ENCODE data around the gene CDKN2AIP.

Gene CDKN2AIP

DNA sequence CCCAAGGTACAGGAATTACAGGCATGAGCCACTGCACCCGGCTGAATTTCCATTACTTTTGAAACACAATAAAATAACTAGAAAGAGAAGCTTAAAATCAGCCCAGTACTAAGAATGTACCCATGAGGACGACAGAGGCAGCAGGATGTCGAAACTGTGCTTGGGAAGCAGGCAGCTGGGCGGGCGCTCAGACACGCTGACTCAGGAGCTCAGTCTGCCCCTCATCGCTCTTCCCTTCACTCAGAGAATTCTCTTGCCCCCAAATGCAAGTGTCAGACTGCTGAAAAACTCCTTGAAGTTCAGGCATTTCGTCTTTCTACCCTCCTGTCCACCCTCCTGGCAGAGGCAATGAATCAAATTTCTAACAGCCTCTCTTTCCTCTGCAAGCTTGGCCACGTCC lies 41.0 kb upstream of the CDKN2AIP start:
- Histone ChIP-seq H3K4me3 (ENCODE audit: low read depth, low read length) (no peak overlapping the region), H3K27me3 (ENCODE audit: control insufficient read depth, insufficient read depth, low read length) (no peaks in the 10 kb centered on the region), H3K36me3 (ENCODE audit: control insufficient read depth, insufficient read depth, low read length) (no peaks in the 10 kb centered on the region), H3K9me3 (ENCODE audit: control insufficient read depth, insufficient read depth, low read length) (no peaks in the 10 kb centered on the region), H3K27ac (ENCODE audit: low read depth, low read length) (no peak overlapping the region), H3K9ac (ENCODE audit: low read depth, low read length) (no peak overlapping the region), H3K4me1 (ENCODE audit: control insufficient read depth, insufficient read depth, low read length) (no peaks in the 10 kb centered on the region; the same call in 1 of the 2 replicates)

DNA sequence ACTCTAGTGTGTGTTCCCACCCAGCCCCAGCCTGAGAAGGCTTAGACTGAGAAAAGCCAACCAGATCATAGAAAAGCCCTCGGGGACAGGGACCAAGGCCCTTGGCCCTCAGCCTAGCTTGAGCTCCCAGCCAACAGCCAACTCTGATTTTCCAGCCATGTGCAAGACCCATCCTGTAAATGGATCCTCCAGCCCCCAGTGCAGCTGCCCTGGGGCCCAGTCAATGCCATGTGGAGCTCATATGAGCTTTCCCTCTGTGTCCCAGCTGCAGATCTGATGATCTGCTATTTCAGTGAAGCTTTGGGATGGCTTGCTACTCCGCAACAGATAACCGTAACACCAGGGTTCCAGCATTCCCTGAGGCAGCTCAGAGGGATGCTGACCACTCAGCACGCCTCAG lies 40.5 kb upstream of the CDKN2AIP start:
- Histone ChIP-seq H3K9me3 (ENCODE audit: control insufficient read depth, insufficient read depth, low read length) (no peaks in the 10 kb centered on the region), H3K4me3 (ENCODE audit: low read depth, low read length) (no peak overlapping the region), H3K9ac (ENCODE audit: low read depth, low read length) (no peak overlapping the region), H3K4me1 (ENCODE audit: control insufficient read depth, insufficient read depth, low read length) (no peaks in the 10 kb centered on the region; the same call in 1 of the 2 replicates), H3K27ac (ENCODE audit: low read depth, low read length) (no peak overlapping the region), H3K36me3 (ENCODE audit: control insufficient read depth, insufficient read depth, low read length) (no peaks in the 10 kb centered on the region), H3K27me3 (ENCODE audit: control insufficient read depth, insufficient read depth, low read length) (no peaks in the 10 kb centered on the region)

DNA sequence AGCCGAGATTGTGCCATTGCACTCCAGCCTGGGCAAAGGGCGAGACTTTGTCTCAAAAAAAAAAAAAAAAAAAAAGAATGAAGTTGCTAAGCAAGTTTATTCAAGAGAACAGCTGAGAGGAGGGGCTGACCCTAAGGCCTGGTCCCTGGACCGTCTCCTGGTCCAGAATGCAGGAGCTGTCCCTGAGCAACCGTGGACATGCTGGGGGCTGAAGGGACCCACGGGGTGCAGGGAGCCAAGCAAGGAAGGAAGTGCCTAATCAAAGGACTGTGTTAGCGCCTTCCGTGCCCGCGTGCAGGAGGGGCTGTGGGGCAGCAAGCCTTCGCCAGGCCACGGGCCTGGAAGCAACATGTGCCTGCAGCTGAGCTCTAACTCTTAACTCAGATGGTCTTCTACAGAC lies 39.1 kb upstream of the CDKN2AIP start:
- Histone ChIP-seq H3K4me1 (ENCODE audit: control insufficient read depth, insufficient read depth, low read length) (no peaks in the 10 kb centered on the region; the same call in 1 of the 2 replicates), H3K27me3 (ENCODE audit: control insufficient read depth, insufficient read depth, low read length) (no peaks in the 10 kb centered on the region), H3K36me3 (ENCODE audit: control insufficient read depth, insufficient read depth, low read length) (no peaks in the 10 kb centered on the region), H3K4me3 (ENCODE audit: low read depth, low read length) (no peak overlapping the region), H3K9me3 (ENCODE audit: control insufficient read depth, insufficient read depth, low read length) (no peaks in the 10 kb centered on the region), H3K9ac (ENCODE audit: low read depth, low read length) (no peak overlapping the region), H3K27ac (ENCODE audit: low read depth, low read length) (no peak overlapping the region)

DNA sequence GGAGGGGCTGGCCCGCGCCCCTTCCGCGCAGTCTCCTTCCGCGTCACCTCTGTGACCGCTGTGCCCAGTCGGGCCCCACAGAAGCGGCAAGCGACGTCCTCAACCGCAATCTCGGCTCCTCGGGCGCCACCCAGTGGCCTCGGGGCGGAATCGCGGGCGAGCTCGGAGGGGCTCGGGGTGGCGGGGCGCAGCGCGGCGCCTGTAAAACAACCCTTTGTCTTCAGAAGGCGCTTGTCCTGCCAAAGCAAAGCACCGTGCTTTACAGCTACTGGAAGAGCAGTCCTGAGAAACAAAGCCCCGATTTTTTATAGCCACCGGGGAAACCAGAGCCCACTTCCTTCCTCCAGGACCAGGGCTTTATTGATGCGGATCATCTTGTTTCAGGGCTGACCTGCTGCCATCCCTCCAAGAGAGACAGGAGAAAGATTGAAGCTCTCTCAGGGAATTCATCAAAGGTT lies 37.3 kb upstream of the CDKN2AIP start:
- Histone ChIP-seq H3K27me3 (ENCODE audit: control insufficient read depth, insufficient read depth, low read length) (no peaks in the 10 kb centered on the region), H3K9me3 (ENCODE audit: control insufficient read depth, insufficient read depth, low read length) (no peaks in the 10 kb centered on the region), H3K36me3 (ENCODE audit: control insufficient read depth, insufficient read depth, low read length) (no peaks in the 10 kb centered on the region), H3K4me1 (ENCODE audit: control insufficient read depth, insufficient read depth, low read length) (no peaks in the 10 kb centered on the region; the same call in 1 of the 2 replicates), H3K4me3 (ENCODE audit: low read depth, low read length) (peak overlapping the region; percentile 68), H3K27ac (ENCODE audit: low read depth, low read length) (peak overlapping the region; percentile 69), H3K9ac (ENCODE audit: low read depth, low read length) (peak overlapping the region; percentile 82)

DNA sequence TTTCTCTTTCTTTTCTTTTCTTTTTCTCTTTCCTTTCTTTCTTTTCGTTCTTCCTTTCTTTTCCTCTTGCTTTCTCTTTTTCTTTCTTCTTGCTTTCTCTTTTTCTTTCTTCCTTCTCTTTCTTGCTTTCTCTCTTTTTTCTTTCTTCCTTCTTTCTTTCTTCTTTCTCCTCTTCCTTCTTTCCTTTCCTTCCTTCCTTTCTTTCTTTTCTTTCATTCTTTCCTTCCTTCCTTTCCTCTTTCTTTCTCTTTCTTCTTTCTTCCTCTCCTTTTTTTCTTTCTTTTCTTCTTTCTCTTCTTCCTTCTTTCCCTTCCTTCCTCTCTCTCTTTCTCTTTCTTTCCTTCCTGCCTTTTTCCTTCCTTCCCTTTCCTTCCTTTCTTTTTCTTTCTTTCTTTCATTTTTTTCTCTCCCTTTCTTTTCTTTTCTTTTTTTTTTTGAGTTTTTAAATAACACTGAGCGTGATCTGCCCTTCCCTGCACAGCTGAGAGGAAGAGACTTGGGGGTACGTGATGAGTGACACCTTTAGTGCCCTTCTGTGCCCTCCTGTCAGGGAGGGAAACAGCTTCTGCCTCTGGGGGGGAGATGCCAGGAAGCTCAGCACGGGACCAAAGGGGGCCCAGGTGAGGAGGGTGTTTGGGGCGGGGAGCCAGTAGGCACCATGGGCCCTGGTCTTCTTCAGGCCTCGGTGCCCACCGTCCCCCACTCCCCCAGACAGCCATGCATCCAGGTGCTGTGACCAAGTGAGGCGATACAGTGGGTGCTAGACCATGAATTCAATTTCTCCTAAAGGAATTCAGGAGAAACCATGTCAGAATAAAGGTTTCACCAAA lies 36.6 kb upstream of the CDKN2AIP start:
- no peaks in the 10 kb centered on the region; the same call in 1 of the 2 replicates for H3K4me1 ChIP-seq (ENCODE audit: control insufficient read depth, insufficient read depth, low read length)
- H3K36me3 ChIP-seq (ENCODE audit: control insufficient read depth, insufficient read depth, low read length), result no peaks in the 10 kb centered on the region
- H3K4me3 ChIP-seq (ENCODE audit: low read depth, low read length), result peak overlapping the region; percentile 68
- no peaks in the 10 kb centered on the region for H3K9me3 ChIP-seq (ENCODE audit: control insufficient read depth, insufficient read depth, low read length)
- peak overlapping the region; percentile 82 for H3K9ac ChIP-seq (ENCODE audit: low read depth, low read length)
- peak overlapping the region; percentile 69 for H3K27ac ChIP-seq (ENCODE audit: low read depth, low read length)
- H3K27me3 ChIP-seq (ENCODE audit: control insufficient read depth, insufficient read depth, low read length), result no peaks in the 10 kb centered on the region

DNA sequence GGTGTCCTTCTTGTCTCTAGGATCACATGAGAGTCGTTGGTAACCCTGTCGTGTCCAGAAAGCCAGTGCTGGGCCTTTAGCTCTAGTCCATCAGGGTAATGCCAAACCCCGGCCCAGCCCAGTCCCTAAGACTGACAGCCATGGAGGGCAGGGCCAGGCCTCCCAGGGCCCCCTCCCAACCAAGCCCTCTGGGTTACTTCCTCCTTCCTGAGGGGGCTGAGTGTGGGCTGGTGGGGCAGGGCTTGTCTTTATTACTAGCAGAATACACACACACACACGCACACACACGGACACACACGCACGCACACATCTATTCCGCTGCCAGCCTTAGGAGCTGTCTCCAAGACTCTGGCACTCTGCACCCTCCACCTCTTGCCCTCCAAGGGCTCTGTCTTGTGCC lies 35.6 kb upstream of the CDKN2AIP start:
- H3K27me3 ChIP-seq (ENCODE audit: control insufficient read depth, insufficient read depth, low read length), result no peaks in the 10 kb centered on the region
- no peak overlapping the region for H3K4me3 ChIP-seq (ENCODE audit: low read depth, low read length)
- no peak overlapping the region for H3K9ac ChIP-seq (ENCODE audit: low read depth, low read length)
- no peak overlapping the region for H3K27ac ChIP-seq (ENCODE audit: low read depth, low read length)
- H3K4me1 ChIP-seq (ENCODE audit: control insufficient read depth, insufficient read depth, low read length), result no peaks in the 10 kb centered on the region; the same call in 1 of the 2 replicates
- no peaks in the 10 kb centered on the region for H3K36me3 ChIP-seq (ENCODE audit: control insufficient read depth, insufficient read depth, low read length)
- no peaks in the 10 kb centered on the region for H3K9me3 ChIP-seq (ENCODE audit: control insufficient read depth, insufficient read depth, low read length)

DNA sequence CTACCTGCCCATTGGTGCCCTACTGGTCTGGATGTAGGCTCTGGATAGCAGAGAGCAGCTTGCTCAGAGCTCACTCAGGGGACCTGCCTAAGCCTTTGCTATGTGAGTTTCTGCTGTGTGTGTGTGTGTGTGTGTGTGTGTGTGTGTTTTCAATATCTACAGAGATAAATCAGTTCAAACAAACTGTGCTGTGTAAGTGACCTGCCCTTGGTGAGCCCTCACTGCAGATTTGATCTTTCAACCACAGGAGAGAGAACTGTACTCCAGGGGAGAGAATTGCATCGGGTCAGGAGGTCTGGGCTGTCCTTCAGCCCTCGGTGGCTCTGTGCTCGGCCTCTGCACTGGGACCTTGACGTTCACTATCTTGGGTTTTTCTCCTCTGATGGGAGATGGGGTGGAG lies 35.0 kb upstream of the CDKN2AIP start:
- H3K9ac ChIP-seq (ENCODE audit: low read depth, low read length), result no peak overlapping the region
- no peaks in the 10 kb centered on the region; the same call in 1 of the 2 replicates for H3K4me1 ChIP-seq (ENCODE audit: control insufficient read depth, insufficient read depth, low read length)
- no peaks in the 10 kb centered on the region for H3K27me3 ChIP-seq (ENCODE audit: control insufficient read depth, insufficient read depth, low read length)
- no peaks in the 10 kb centered on the region for H3K36me3 ChIP-seq (ENCODE audit: control insufficient read depth, insufficient read depth, low read length)
- no peak overlapping the region for H3K4me3 ChIP-seq (ENCODE audit: low read depth, low read length)
- no peak overlapping the region for H3K27ac ChIP-seq (ENCODE audit: low read depth, low read length)
- H3K9me3 ChIP-seq (ENCODE audit: control insufficient read depth, insufficient read depth, low read length), result no peaks in the 10 kb centered on the region

DNA sequence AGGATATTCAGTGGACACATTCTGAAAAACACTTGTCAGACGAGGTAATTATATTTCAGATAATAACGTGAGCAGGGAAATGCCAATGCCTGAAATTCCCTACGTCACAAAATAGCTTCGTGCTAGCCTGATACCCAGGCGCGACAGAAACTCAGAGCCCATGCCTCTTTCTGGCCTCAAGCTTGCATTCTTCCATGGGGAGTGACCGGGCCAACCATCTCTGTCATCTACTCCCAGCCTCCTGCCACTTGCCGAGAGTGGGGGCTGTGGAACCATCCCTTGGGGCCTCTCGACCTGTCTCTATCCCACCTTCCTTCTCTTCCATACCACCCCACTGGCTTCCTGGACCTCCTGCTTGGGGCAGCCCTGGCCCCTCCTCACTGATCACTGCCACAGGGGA lies 34.5 kb upstream of the CDKN2AIP start:
- Histone ChIP-seq H3K36me3 (ENCODE audit: control insufficient read depth, insufficient read depth, low read length) (no peaks in the 10 kb centered on the region), H3K27me3 (ENCODE audit: control insufficient read depth, insufficient read depth, low read length) (no peaks in the 10 kb centered on the region), H3K27ac (ENCODE audit: low read depth, low read length) (no peak overlapping the region), H3K9me3 (ENCODE audit: control insufficient read depth, insufficient read depth, low read length) (no peaks in the 10 kb centered on the region), H3K9ac (ENCODE audit: low read depth, low read length) (no peak overlapping the region), H3K4me1 (ENCODE audit: control insufficient read depth, insufficient read depth, low read length) (no peaks in the 10 kb centered on the region; the same call in 1 of the 2 replicates), H3K4me3 (ENCODE audit: low read depth, low read length) (no peak overlapping the region)

DNA sequence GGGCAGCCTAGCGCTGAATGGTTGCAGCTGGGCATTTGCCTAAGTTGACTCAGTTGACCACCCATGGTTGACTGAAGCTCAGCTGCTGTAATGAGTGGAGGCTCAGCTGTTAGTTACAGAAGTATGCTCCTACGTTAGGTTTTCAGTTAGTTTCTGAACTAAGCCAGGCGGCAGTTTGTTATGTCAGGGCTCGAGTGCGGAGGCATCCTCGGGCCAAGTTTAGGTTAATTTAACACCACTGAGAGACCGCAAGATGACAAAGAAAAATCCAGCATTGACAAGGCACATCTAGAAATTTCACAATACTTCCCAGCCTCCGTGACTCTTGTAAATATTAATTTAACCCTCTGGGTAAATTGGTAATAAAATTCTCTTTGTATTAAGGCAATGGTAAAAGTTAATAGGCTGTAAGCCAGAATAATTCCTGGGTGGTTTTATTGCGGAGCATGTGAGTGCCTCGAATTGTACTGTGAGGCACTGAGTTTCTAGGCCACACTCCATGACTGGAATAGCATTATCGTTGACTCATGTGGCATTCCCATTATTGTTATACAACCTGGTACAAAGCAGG lies 33.1 kb upstream of the CDKN2AIP start:
- H3K27me3 ChIP-seq (ENCODE audit: control insufficient read depth, insufficient read depth, low read length), result no peaks in the 10 kb centered on the region
- no peak overlapping the region for H3K9ac ChIP-seq (ENCODE audit: low read depth, low read length)
- no peak overlapping the region for H3K4me3 ChIP-seq (ENCODE audit: low read depth, low read length)
- no peaks in the 10 kb centered on the region; the same call in 1 of the 2 replicates for H3K4me1 ChIP-seq (ENCODE audit: control insufficient read depth, insufficient read depth, low read length)
- H3K9me3 ChIP-seq (ENCODE audit: control insufficient read depth, insufficient read depth, low read length), result no peaks in the 10 kb centered on the region
- H3K36me3 ChIP-seq (ENCODE audit: control insufficient read depth, insufficient read depth, low read length), result no peaks in the 10 kb centered on the region
- no peak overlapping the region for H3K27ac ChIP-seq (ENCODE audit: low read depth, low read length)

DNA sequence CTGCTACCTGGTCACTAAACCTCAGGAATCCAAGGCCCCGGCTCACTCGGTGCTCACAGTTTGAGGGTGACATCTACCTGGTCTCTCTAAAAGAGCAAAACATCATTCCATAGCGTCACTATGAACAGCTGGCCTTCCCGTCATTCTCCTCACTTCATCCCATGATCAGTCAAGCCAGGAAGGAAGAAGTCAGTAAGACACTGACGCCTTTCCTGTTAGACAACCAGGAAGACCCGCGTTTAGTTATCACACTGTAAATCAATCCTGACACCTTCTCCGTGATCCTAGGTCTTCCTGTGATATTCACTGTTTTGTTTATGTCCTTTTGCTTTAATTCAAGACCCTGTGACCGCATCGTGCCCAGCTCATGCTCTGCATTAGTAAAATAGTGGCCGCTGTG lies 31.6 kb upstream of the CDKN2AIP start:
- no peak overlapping the region for H3K27ac ChIP-seq (ENCODE audit: low read depth, low read length)
- no peaks in the 10 kb centered on the region for H3K9me3 ChIP-seq (ENCODE audit: control insufficient read depth, insufficient read depth, low read length)
- H3K4me3 ChIP-seq (ENCODE audit: low read depth, low read length), result no peak overlapping the region
- H3K27me3 ChIP-seq (ENCODE audit: control insufficient read depth, insufficient read depth, low read length), result no peaks in the 10 kb centered on the region
- no peaks in the 10 kb centered on the region for H3K36me3 ChIP-seq (ENCODE audit: control insufficient read depth, insufficient read depth, low read length)
- no peaks in the 10 kb centered on the region for H3K4me1 ChIP-seq (ENCODE audit: control insufficient read depth, insufficient read depth, low read length)
- no peak overlapping the region for H3K9ac ChIP-seq (ENCODE audit: low read depth, low read length)
